Kidney (tissue), 14 donors: ENCODE data around the gene LIN7B. TPM values are rescaled to one million over a fixed set of nuclear protein-coding genes. Genes with fewer than 3 reads are reported as not detected.

Source experiments
- DNase-seq, 5 donors: peaks; one replicate each; pipeline ENCODE4 v3.0.0-alpha.2; 2013 to 2020
- FAIRE-seq: peaks from 2 replicates; lab custom pipeline; 2012; peaks lifted over from hg19 to GRCh38; lab: Jason Lieb, UNC
- H3K27ac ChIP-seq, 2 donors: one replicate each; pipeline ENCODE4 v1.7.0; 2013; ENCODE audit warnings: low read depth in 2 of 2, low read length in 2 of 2, inconsistent platforms in 1 of 2
- H3K27me3 ChIP-seq: one replicate; pipeline ENCODE4 v1.7.1; 2013; ENCODE audit warnings: low read length, inconsistent platforms; ENCODE audit not compliant: control insufficient read depth, insufficient read depth
- H3K36me3 ChIP-seq, 3 donors: one replicate each; pipeline versions ENCODE4 v1.7.0 to v1.7.1; 2013; ENCODE audit warnings: low read length in 3 of 3, control low read depth in 1 of 3, inconsistent platforms in 1 of 3; ENCODE audit not compliant: insufficient read depth in 3 of 3, control insufficient read depth in 2 of 3
- H3K4me1 ChIP-seq, 3 donors: one replicate each; pipeline versions ENCODE4 v1.7.0 to v1.7.1; 2013; ENCODE audit warnings: low read length in 3 of 3, inconsistent platforms in 1 of 3, low read depth in 1 of 3; ENCODE audit not compliant: control insufficient read depth in 2 of 3, insufficient read depth in 2 of 3
- H3K4me3 ChIP-seq, 3 donors: one replicate each; pipeline versions ENCODE4 v1.7.0 to v1.8.1; 2013; ENCODE audit warnings: low read length in 3 of 3, control low read depth in 1 of 3, inconsistent platforms in 1 of 3
- H3K9ac ChIP-seq, 3 donors: one replicate each; pipeline versions ENCODE4 v1.7.0 to v1.7.1; 2013; ENCODE audit warnings: low read length in 3 of 3, control low read depth in 1 of 3, inconsistent platforms in 1 of 3
- H3K9me3 ChIP-seq, 3 donors: one replicate each; pipeline versions ENCODE4 v1.7.0 to v1.7.1; 2013; ENCODE audit warnings: low read length in 3 of 3, control low read depth in 1 of 3, inconsistent platforms in 1 of 3; ENCODE audit not compliant: control insufficient read depth in 2 of 3, insufficient read depth in 1 of 3
- CTCF ChIP-seq: IDR thresholded peaks from 3 replicates; pipeline ENCODE4 v1.5.1; 2012; ENCODE audit warnings: mild to moderate bottlenecking, moderate library complexity, borderline replicate concordance; ENCODE audit not compliant: insufficient read depth; ENCODE audit errors: extremely low read depth
- intact Hi-C: fragments of 100-400 bp; cut with DNase I; formaldehyde crosslinking; loops from one replicate; pipeline ENCODE4 v1.11.1; 2022
- polyA plus RNA-seq: library from polyadenylated mRNA; stranded (reverse); fragments of 350-450 nt; fragmentation: Illumina TruSeq; extraction: RNeasy Lipid Tissue Mini Kit (QIAGEN cat#74804); gene quantifications from one replicate; pipeline ENCODE4 v1.2.3, GENCODE V29; 2014; ENCODE audit warnings: low read depth, low replicate concordance; ENCODE audit not compliant: insufficient read depth
- total RNA-seq: library from RNA; stranded (reverse); fragmentation: NEBNext Ultra II Directional; extraction: Animal tissue kit (Norgen Biotek cat#: 25700); gene quantifications from one replicate; pipeline ENCODE4 v1.2.1, GENCODE V29; 2021
- donor health status: control.
- donor health status: control.
- donor health status: control.
- donor health status: control.
- donor health status: control.
- donor health status: DM: yes; HTN: yes; CAD: no.
- donor health status: Normal renal cell carcinoma (clear cell type).

Gene LIN7B
- total and polyA plus RNA-seq, 2 donors from 2014 or later, result 4.7 to 9.7 TPM

- Histone ChIP-seq H3K4me1 (peaks cover 3 to 16% (median 7%) of the 10 kb centered on the region in 3 donors), H3K27me3 (no peaks in the 10 kb centered on the region), H3K27ac (no peak overlapping the region), H3K9me3 (no peaks in the 10 kb centered on the region), H3K36me3 (no peaks in the 10 kb centered on the region), H3K9ac (peak overlapping the region in 2 of 3 donors; percentile 24 to 40), H3K4me3 (peak overlapping the region; percentile 44 to 66 (median 56))
- no peak for TF ChIP-seq CTCF
- intact Hi-C loops, result no loop called here
- DNase-seq (peak; percentile 81 to 90 (median 87)), FAIRE-seq (no peak)
These were observed 627 bp downstream of the LIN7B start for GRCh38 chr19:49114630-49115363.

GRCh38 chr19:49116544-49116943 is 2.4 kb downstream of the LIN7B start:
- no peaks in the 10 kb centered on the region for H3K36me3 ChIP-seq
- H3K9ac ChIP-seq, result no peak overlapping the region
- H3K27ac ChIP-seq, result no peak overlapping the region
- intact Hi-C loops, result no loop called here
- peaks cover 5% of the 10 kb centered on the region for H3K27me3 ChIP-seq
- no peaks in the 10 kb centered on the region for H3K9me3 ChIP-seq
- DNase-seq (no peak), FAIRE-seq (no peak)
- no peak overlapping the region for H3K4me3 ChIP-seq
- TF ChIP-seq CTCF, result no peak
- H3K4me1 ChIP-seq, result peaks cover 3 to 16% (median 7%) of the 10 kb centered on the region in 3 donors

GRCh38 chr19:49117677-49118564 is 3.8 kb downstream of the LIN7B start:
- Histone ChIP-seq H3K27me3 (peaks cover 5% of the 10 kb centered on the region), H3K4me1 (peaks cover 3 to 16% (median 7%) of the 10 kb centered on the region in 3 donors), H3K36me3 (no peaks in the 10 kb centered on the region), H3K9ac (peak overlapping the region in 2 of 3 donors; percentile 22 to 62), H3K27ac (peak overlapping the region; percentile 96 to 98), H3K9me3 (no peaks in the 10 kb centered on the region), H3K4me3 (peak overlapping the region; percentile 49 to 68 (median 67))
- intact Hi-C loops, result no loop called here
- TF ChIP-seq CTCF, result no peak
- DNase-seq (peak in 2 of 5 donors; percentile 77 to 78), FAIRE-seq (no peak)
